GM21381 (cell line): ENCODE measurements around the gene TJP2.
"Not testable (repeated sequence)": the region's sequence is repeated elsewhere in the genome, so short reads cannot be mapped to it uniquely, and the experiment has no call there.

ENCODE experiments used
- ATAC-seq: cut with Tn5 transposase; IDR thresholded peaks from one replicate; pipeline ENCODE4 v1.9.1; 2021; ENCODE audit warnings: mild to moderate bottlenecking, moderate library complexity; ENCODE audit not compliant: unreplicated experiment

Gene TJP2

DNA sequence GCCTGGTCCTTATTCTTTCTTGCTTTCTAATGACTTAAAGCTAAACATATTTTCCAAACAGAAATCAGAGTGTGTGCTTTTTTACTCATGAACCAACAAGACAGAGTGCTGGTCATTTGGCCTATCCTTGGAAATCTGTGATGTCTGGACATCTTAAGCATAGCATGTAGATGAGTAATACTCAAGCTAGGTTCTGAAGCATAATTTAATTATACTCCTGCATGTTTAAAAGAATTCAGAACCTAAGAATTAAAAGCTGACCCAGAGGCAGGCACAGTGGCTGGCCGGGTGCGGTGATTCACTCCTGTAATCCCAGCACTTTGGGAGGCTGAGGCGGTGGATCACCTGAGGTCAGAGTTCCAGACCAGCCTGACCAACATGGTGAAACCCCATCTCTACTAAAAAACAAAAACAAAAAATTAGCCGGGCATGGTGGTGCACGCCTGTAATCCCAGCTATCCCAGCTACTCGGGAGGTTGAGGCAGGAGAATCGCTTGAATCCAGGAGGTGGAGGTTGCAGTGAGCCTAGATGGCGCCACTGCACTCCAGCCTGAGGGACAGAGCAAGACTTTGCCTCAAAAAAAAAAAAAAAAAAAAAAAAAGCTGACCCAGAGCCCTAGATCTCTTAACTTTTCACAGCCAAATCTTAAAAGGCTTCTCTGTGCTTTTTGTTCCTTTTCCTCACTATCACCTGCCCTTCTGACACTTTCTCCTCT, 16.2 kb upstream of the TJP2 start:
- ATAC-seq, result no peak

GRCh38 chr9:69158471-69158870, 15.6 kb upstream of the TJP2 start:
- ATAC-seq, result no peak

DNA sequence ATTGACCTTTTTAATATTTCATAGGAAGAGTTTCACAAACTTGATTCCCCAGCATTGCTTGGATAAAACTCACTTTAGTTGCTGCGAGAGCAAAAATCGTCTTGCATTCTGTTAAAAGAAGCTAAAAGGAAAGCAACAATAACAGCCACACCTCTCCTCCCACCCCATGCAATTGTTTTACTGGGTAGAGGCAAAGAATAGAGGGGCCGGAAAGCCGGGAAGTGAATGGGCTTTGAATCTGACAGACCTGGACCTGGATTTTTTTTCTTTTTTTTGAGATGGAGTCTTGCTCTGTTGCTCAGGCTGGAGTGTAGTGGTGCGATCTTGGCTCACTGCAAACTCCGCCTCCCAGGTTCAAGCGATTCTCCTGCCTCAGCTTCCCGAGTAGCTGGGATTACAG, 9.5 kb upstream of the TJP2 start:
- not testable (repeated sequence) for ATAC-seq

DNA sequence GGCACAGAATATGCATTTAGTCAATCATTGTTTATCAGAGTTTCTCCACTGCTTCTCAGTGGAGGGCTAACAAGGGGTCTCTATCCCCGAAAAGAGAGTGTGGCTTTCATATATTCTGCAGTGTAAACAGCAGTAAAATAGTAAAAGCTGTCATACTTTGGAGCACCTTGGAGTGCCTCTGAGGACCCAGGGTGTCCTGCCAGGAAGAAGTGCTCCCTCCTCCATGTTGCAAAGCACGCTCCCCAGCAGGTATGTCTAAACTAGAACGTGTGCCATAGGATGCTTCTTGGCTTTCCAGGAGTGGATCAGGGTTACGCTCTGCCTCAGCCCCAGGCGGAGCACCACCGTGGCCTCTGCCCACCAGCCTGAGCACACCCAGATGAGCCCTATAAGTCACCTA, 8.5 kb upstream of the TJP2 start:
- ATAC-seq, result no peak

DNA sequence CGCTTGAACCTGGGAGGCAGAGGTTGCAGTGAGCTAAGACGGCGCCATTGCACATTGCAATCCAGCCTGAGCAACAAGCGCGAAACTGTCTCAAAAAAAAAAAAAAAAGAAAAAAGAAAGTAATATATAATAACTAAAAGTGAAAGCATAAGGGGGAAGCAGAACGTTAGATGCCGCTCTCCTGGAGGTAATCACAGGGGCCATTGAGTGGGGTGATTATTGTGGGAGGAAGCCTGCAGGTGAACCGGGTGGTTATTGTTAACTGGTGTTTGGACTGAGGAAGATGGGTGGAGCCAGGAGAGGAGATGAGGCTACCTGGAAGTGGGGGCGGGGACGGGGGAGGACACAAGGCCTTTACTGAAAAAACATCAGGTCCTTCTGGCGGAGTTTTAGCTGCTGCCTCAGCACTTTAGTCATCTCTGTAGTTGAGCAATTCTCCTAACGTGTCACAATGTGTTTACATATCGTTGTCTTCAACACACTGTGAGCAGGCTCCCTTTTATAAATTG, 5.3 kb upstream of the TJP2 start:
- ATAC-seq, result peak; percentile 50

DNA sequence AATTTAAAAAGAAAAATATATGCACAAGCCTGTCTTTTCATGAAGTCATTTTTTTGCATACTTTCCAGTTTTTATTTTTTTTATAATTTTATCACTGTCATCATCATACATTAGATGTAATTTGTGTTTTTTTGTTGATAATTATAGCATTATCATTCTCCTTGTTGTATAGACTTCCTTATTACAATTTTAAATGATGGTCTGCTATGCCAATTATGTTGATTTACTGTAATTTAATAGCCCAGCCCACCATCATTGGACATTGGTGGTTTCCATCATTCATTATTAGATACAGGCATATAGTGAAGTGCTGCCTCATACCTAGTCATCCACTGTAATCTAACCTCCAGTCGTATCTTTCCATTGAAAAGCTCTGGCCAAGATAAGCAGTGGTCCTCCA, 3.8 kb upstream of the TJP2 start:
- no peak for ATAC-seq

DNA sequence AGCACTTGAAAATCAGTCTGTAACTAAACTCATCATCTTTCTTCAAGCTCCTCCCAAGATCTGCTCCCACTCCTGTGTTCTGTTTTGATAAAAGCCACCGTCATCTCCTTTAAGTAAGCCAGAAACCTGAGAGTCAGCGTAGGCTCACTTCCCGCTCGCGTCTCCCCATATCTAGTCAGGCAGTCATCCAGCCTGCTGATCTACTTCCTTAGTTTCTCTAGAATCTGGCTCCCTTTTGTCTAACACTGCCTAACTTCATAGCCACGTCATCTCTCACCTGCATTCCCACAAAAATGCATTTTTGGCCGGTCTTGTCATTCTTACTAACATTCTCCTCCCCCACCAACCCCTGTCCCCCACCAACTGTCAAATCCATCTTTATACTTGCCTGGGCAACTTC, 3.0 kb upstream of the TJP2 start:
- no peak for ATAC-seq

DNA sequence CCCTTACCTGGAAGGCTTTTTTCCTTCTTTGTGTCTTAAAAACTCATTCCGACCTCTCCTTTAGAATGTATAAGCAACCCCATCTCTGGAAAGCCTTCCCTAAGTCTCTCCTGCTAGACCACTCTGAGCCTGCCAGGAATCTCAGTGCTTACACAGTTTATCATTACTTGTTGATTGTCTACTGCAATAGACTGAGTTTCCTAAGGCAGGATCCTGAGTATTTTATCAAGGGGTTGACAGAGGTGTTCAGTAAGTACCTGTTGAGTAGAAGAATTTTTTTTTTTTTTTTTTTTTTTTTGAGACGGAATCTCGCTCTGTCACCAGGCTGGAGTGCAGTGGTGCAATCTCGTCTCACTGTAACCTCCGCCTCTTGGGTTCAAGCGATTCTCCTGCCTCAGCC, 2.6 kb upstream of the TJP2 start:
- ATAC-seq, result no peak

DNA sequence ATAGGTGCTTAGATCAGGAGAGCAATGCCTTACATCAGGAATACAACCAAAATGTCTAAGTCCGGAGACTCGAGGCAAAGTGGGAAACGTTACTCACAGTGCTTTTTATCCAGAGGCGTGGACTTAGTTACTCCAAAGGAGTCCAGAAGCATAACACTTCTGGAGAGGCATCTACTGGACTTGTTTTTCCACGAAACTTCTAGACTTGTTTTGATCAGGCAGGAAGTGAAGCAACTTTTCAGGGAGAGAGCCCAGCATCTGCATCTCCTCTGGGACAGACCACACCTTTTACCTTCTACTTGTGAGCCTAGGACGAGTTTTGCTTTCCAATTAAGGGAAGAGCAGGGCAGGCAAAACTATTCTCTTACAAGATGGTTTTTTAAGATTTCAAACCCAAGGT, 1.2 kb upstream of the TJP2 start:
- ATAC-seq, result no peak

GRCh38 chr9:69173497-69173890, 583 bp upstream of the TJP2 start:
- no peak for ATAC-seq

- ATAC-seq, result peak; percentile 57
Observed at GRCh38 chr9:69174616-69175463, 763 bp downstream of the TJP2 start.

GRCh38 chr9:69175486-69175885, 1.4 kb downstream of the TJP2 start:
- ATAC-seq, result peak; percentile 21

DNA sequence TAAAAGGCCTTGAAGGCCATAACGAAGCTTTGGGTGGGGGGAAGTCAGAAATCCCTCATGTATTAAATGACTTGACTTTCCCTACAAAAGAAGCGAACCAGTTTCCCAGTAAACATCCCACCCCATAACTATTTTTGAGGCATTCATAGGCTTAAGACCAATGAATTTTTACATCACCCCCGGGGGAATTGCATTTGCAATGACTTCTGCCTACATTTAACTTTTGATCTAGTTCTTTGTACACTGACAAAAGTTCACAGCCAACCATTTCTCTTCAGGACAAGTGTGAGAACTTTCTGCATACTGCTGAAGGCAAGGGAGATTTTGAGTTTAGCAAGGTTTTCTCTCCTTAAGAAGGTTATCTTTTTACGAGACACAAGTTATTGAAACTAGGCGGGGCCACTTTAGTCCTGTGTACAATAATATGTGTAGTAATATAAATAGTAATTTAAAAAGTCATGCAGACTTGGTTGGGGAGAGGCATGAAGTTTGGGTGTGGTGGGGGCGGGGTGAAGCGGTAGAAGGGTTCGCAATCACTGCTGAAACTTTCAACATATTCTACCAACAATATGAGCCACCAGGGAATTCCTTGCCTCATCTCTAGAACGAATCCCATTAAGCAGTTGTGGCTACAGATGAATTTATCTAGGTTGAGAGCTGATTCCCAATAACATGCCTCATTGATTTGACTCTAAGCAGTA, 2.5 kb downstream of the TJP2 start:
- no peak for ATAC-seq

- ATAC-seq, result no peak
Observed at GRCh38 chr9:69178583-69179011, 4.5 kb downstream of the TJP2 start.

- ATAC-seq, result no peak
Observed at GRCh38 chr9:69179037-69179436, 5.0 kb downstream of the TJP2 start.

DNA sequence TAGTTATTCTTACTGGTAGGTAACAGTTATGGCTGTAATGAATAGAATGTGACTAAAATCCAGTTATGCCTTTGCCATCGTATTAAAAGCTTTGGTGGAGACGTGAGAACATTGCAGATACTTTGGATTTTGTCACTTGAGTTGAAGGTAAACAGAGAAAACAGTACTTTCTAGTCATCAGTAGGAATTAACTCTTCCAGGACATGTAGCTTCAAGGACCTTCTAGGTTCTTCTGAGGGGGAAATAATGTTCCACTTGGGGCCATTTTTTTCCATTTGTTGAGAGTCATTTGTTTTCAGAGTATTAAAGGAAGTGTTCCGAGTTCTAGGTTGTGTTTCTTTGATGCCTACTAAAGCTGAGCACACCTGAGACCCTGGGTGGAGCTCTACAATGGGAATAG, 6.1 kb downstream of the TJP2 start:
- ATAC-seq, result no peak

DNA sequence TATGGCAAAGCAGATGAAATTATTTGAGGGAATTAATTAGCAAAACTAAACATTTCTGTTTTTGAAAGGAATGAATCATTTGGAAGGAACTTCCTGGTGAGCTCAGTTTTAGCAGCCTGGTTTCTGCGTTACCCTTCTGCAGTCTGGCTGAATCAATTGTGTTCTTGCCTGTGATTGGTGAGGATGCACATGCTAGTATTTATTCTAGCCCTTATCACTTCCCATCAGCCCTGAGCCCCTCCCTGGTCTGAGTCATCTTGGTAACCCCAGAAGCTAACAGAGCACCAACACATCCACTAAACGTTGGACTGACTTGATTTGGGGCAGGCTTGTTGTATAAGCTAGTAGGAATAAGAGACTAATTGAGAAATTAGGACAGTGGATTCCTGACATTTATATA, 6.6 kb downstream of the TJP2 start:
- ATAC-seq, result no peak

- ATAC-seq, result no peak
Observed at GRCh38 chr9:69181908-69182353, 7.9 kb downstream of the TJP2 start.

DNA sequence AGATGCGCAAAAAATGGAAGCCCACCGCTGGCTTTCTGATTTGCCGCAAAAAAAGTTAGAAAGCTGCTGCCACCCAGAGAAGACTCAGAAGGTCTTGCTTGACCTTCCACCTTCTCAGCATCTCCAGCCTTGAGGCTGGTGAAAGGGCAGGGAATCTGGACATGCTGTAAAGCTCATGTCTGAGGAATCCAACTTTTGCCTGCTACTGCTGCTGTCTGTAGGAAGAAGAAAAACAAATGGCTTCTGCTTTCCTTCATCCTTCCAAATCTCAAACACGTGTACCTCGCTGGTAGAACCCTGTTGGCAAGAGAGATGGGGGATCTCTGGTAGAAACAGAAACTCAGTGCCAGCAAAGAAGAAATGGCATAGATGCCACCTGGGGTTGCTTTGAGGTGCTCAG, 10.2 kb downstream of the TJP2 start:
- no peak for ATAC-seq

DNA sequence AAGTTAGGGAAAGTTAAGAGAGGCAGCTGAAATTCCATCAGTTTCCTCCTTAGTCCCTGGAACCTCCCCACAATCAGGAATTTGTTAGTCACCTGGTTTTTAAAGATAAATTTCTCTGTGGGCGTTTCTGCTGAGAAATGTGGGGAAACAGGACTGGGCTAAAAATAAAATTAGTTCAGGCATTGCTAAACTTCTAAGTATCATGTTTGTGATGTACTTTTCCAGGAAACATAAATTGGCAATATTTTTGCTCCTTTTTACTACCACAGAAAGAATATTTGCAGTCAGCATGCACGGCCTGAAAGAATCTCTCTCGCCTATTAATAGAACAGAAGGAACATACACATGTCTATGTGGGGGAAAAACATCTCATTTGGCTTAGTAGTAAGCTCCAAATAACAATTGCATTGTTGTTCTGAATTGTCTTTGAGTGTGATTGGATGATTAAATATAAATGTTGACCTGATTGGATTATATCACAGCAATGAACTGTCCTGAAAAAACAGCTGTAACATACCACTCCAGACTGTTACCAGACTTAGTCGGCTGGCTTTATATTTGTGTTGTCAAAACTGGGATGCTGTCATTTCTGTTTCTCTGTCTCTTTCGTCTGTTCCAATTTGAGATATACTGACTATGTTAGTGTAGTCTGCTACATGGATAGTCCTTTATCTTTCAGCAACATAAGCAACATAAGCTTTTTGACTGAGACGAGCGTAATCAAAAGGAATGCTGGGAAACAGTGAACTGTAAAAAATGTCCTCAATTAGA, 12.9 kb downstream of the TJP2 start:
- no peak for ATAC-seq

- no peak for ATAC-seq
Observed at GRCh38 chr9:69188975-69189374, 14.9 kb downstream of the TJP2 start.
